GM18526 (cell line): Measurements from ENCODE around the gene KLHL3.

ENCODE experiments used
- POLR2A ChIP-seq: IDR thresholded peaks from 3 replicates; pipeline ENCODE4 v1.6.1; 2011; ENCODE audit not compliant: insufficient read length; ENCODE audit errors: extremely low read depth

Gene KLHL3

GRCh38 chr5:137696481-137696880, 39.4 kb downstream of the KLHL3 start:
- TF ChIP-seq POLR2A, result no peak

GRCh38 chr5:137695651-137696428, 40.0 kb downstream of the KLHL3 start:
- no peak for TF ChIP-seq POLR2A

- no peak for TF ChIP-seq POLR2A
Observed at GRCh38 chr5:137693951-137694721, 41.8 kb downstream of the KLHL3 start.

GRCh38 chr5:137693307-137693950, 42.5 kb downstream of the KLHL3 start:
- no peak for TF ChIP-seq POLR2A

GRCh38 chr5:137689306-137689705, 46.6 kb downstream of the KLHL3 start:
- TF ChIP-seq POLR2A, result no peak

GRCh38 chr5:137688210-137688840, 47.6 kb downstream of the KLHL3 start:
- no peak for TF ChIP-seq POLR2A

- no peak for TF ChIP-seq POLR2A
Observed at GRCh38 chr5:137684761-137685160, 51.1 kb downstream of the KLHL3 start.

- no peak for TF ChIP-seq POLR2A
Observed at GRCh38 chr5:137681191-137681590, 54.7 kb downstream of the KLHL3 start.

GRCh38 chr5:137679910-137680309, 56.0 kb downstream of the KLHL3 start:
- no peak for TF ChIP-seq POLR2A

- no peak for TF ChIP-seq POLR2A
Observed at GRCh38 chr5:137679195-137679594, 56.7 kb downstream of the KLHL3 start.

GRCh38 chr5:137672881-137673280, 63.0 kb downstream of the KLHL3 start:
- TF ChIP-seq POLR2A, result no peak

- TF ChIP-seq POLR2A, result no peak
Observed at GRCh38 chr5:137672001-137672400, 63.9 kb downstream of the KLHL3 start.

GRCh38 chr5:137669811-137670210, 66.1 kb downstream of the KLHL3 start:
- no peak for TF ChIP-seq POLR2A

GRCh38 chr5:137668637-137669036, 67.3 kb downstream of the KLHL3 start:
- no peak for TF ChIP-seq POLR2A

- TF ChIP-seq POLR2A, result no peak
Observed at GRCh38 chr5:137667341-137667740, 68.5 kb downstream of the KLHL3 start.

GRCh38 chr5:137666901-137667300, 69.0 kb downstream of the KLHL3 start:
- no peak for TF ChIP-seq POLR2A

- TF ChIP-seq POLR2A, result no peak
Observed at GRCh38 chr5:137666461-137666850, 69.4 kb downstream of the KLHL3 start.
